T47D (cell line): ENCODE measurements around the gene GABRP.

ENCODE experiments used
- DNase-seq, 2 experiments: peaks; one replicate each; pipeline versions ENCODE4 v3.0.0 to v3.0.0-alpha.2; 2011 to 2012; ENCODE audit warnings: low read depth in 1 of 2, low spot score in 1 of 2
- JUND ChIP-seq: IDR thresholded peaks from 2 replicates; pipeline ENCODE4 v1.6.1; 2012; ENCODE audit warnings: low read depth
- in situ Hi-C: cut with HindIII; loops from 2 replicates; pipeline ENCODE4 v1.10.0; 2016; ENCODE audit warnings: low sequenced_read_pairs, low pct_unique_long_range_greater_than_20kb

GABRP gene, protein sequence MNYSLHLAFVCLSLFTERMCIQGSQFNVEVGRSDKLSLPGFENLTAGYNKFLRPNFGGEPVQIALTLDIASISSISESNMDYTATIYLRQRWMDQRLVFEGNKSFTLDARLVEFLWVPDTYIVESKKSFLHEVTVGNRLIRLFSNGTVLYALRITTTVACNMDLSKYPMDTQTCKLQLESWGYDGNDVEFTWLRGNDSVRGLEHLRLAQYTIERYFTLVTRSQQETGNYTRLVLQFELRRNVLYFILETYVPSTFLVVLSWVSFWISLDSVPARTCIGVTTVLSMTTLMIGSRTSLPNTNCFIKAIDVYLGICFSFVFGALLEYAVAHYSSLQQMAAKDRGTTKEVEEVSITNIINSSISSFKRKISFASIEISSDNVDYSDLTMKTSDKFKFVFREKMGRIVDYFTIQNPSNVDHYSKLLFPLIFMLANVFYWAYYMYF

DNA sequence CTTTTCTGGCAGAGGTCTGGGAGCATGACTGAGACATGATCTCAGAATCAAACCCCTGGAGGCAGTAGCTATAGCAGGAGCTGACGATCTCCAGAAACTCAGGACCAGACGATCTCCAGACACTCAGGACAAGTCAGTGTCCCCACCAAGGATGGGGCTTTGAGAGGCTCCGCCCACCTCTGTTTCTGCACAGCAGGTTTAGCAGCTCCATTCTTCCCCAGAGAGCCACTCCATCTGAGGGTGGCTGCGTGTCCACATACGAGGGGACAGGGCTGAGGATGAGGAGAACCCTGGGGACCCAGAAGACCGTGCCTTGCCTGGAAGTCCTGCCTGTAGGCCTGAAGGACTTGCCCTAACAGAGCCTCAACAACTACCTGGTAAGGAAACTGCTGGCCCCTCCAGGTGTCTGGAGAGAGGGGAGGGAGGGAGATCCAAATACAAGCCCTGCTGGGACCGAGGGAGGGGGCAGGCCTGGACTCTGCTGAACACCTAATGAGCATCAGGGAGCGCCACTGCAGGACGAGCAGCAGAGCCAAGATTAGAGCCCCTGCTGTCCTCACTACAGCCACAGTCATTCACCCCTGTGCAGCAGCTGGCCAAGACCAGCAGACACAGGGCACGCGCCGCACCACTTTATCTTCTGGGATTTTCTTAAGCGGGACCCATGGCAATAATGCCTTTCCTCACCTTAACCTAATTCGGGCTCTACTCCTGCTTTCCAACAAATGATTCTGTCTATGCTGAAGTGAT, at the start of gene GABRP:
TSS of gene GABRP (plus strand) at position 228 of the 750 bp plus-strand sequence. CDS start 4,891 bp downstream, outside the sequence.
- TF ChIP-seq JUND, result no peak
- in situ Hi-C loops, result no loop called here

DNA sequence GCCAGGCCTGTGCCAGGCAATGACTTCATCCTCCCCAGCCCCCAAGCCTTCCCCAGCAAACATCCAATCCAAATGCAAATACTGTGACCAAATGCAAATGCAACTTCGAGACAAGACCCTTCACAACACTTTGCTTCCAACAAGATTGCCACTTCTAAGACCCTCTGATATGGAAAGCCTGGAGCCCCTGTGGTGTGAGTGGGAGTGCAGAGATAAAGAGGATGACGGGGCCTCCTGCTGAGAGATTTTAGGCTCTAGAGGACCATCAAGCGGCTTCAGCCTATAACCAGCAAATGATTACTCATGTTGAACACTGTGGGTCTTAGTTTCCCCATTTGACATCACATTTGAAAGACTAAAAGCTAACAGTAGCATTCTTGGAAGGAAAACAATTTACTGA, 46.6 kb upstream of the GABRP start:
- TF ChIP-seq JUND, result no peak
- in situ Hi-C loops, result no loop called here
- no peak for DNase-seq

More for the DNA sequence above, at the start of gene GABRP:
- peak in 1 of 2 experiments; percentile 27 for DNase-seq

DNA sequence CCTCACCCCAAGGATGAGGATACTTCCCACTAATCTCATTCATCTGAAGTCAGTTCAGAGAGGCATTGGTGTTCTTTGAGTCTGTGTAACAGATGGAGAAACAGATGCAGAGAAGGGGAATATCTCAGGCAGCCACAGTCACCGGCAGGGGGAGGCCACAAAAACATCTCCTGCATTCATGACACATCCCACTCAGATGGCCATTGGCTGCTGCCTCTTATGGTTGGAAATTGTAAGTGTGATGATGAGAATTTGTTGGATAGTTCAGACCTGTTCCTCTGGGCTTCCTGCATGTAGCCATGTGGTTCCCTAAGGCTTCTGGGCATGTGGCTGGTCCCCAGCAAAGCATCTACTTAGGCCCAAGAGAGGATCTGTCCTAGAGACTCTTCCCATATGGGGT, 45.9 kb upstream of the GABRP start:
- no peak for DNase-seq
- in situ Hi-C loops, result no loop called here
- TF ChIP-seq JUND, result no peak

DNA sequence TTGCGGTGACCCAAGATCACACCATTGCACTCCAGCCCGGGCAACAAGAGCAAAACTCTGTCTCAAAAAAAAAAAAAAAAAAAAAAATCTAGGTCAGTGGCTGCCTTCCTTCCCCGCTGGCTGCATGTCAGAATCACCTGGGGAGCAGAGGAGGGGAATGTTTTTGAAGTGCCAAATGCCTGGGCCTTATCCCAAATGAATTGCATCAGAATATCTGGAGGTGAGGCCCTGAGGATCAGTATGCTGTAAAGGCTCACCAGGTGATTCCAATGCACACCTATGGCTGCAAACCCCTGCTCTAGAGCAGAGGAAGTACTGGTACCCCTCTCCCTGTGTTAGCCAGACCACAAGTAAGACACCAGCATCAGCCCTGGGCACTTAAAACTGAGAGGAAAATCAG, 44.7 kb upstream of the GABRP start:
- TF ChIP-seq JUND, result no peak
- in situ Hi-C loops, result no loop called here
- DNase-seq, result no peak

GRCh38 chr5:170739446-170739845, 44.1 kb upstream of the GABRP start:
- no peak for TF ChIP-seq JUND
- in situ Hi-C loops, result no loop called here
- no peak for DNase-seq

DNA sequence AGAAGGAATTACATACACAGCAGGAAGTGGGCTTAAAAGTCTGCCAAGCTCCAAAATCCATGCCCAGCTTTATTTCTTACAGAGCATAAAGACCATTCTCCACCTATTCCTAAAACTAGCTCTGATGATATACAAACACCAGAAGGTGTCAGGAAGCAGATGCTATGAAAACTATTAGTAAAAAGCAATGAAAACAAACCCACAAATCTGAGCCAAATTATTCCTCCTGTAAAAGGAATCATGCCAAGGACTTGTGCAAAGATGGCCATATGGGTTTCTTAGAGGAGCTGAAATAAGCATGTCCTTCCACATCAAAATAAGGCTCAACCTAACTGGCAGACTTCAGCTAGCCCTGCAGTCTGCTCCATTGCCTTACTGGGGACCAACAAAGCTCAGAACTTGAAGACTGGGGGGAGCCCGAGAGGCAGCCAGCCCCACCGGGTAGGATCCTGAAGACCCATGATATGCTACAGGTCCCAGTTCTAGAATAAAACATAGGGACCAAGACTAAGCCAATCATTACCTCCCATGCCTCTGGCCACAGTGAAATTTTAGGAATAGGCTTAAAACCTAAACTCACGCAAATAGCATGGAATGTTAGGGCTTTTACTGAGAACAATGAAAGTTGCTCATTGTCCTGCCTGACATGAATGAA, 42.8 kb upstream of the GABRP start:
- DNase-seq, result no peak
- TF ChIP-seq JUND, result no peak
- in situ Hi-C loops, result no loop called here

- in situ Hi-C loops, result no loop called here
- DNase-seq, result no peak
- TF ChIP-seq JUND, result no peak
Observed at GRCh38 chr5:170741801-170742200, 41.7 kb upstream of the GABRP start.

GRCh38 chr5:170743876-170744212, 39.7 kb upstream of the GABRP start:
- no peak for DNase-seq
- no peak for TF ChIP-seq JUND
- in situ Hi-C loops, result no loop called here

DNA sequence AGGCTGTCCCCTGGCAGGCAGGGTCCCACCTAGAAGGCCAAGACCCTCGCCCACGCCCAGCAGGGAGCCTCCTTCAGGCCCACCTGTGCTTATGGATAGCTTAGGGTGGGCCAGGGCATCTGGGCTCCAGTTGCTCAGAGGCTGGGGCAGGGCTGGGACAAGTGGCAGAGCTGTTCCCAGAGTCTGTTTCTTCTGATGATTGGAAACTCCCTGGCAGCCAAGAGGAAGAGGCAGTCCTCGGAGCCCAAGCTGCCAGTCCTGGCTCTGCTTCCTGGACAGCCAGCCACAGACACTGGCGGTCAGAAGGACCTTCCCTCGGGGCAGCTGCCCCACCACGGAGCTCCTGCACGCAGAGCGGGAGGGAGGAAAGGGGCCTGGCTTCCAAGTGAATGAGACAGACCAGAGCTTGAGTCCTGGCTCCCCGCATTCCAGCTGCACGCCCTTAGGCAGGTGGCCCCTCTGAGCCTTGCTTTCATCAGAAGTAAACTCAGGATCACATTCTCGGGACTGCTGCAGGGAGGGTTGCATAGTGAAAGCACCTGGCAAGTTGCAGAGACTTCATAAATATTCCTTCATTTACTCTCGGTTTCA, 37.9 kb upstream of the GABRP start:
- in situ Hi-C loops, result no loop called here
- DNase-seq, result peak; percentile 33 to 44
- no peak for TF ChIP-seq JUND

- in situ Hi-C loops, result no loop called here
- no peak for DNase-seq
- TF ChIP-seq JUND, result no peak
Observed at GRCh38 chr5:170746075-170746960, 37.2 kb upstream of the GABRP start.

DNA sequence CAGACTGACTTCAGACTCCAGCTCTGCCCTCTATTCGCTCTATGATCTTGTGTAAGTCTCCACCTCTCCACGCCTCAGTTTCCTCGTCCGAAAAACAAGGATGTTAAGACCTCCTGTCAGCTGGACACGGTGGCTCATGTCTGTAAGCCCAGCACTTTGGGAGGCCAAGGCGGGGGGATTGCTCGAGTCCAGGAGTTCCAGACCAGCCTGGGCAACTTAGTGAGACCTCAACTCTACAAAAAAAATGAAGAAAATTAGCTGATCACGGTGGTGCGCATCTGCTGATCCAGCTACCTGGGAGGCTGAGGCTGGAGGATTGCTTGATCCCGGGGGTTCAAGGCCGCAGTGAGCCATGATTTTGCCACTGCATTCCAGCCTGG, 36.6 kb upstream of the GABRP start:
- no peak for TF ChIP-seq JUND
- no peak for DNase-seq
- in situ Hi-C loops, result no loop called here

GRCh38 chr5:170747357-170747756, 36.2 kb upstream of the GABRP start:
- in situ Hi-C loops, result no loop called here
- DNase-seq, result no peak
- TF ChIP-seq JUND, result no peak
